Suprapubic skin (tissue), 3 donors: ENCODE results near the gene CDKN2AIPNL.

Source experiments
- EP300 ChIP-seq: sonication (generic); formaldehyde crosslinking; IDR thresholded peaks from one replicate; pipeline ENCODE4 v1.6.1; 2017; ENCODE audit warnings: antibody characterized with exemption
- POLR2A ChIP-seq, 2 donors: fragments of 450-650 bp; IDR thresholded peaks; one replicate each; pipeline ENCODE4 v1.6.1; 2017; ENCODE audit warnings: antibody characterized with exemption in 2 of 2, mild to moderate bottlenecking in 2 of 2, moderate library complexity in 2 of 2
- TF ChIP-seq, protein P1 (sequence below), 2 donors: fragments of 200-600 bp in 1 of 2; fragments of 450-650 bp in 1 of 2; sonication (generic) in 1 of 2; IDR thresholded peaks; one replicate each; pipeline ENCODE4 v1.5.1; 2016 to 2019; ENCODE audit warnings: antibody characterized with exemption in 2 of 2, mild to moderate bottlenecking in 1 of 2, moderate library complexity in 1 of 2

DNA sequence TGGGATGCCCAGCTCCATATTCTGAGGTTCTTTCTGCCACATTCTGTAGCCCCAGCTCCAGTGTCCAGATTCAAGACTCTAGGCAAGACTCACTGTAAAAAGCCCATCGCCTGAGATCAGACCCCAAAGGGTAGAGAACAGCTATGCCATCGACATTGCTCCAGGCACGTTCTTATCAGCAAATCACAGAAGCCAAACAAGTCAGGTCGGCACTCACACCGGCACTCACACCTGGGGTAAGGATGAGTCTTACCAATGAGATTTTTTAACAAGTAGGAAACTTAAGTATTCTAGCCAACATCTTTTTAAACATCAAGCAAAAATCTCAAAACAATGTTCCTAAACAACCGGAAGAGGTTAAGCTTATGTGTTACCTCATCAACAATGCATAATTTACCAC is 2.4 kb downstream of the CDKN2AIPNL start:
- TF ChIP-seq, protein P1, sequence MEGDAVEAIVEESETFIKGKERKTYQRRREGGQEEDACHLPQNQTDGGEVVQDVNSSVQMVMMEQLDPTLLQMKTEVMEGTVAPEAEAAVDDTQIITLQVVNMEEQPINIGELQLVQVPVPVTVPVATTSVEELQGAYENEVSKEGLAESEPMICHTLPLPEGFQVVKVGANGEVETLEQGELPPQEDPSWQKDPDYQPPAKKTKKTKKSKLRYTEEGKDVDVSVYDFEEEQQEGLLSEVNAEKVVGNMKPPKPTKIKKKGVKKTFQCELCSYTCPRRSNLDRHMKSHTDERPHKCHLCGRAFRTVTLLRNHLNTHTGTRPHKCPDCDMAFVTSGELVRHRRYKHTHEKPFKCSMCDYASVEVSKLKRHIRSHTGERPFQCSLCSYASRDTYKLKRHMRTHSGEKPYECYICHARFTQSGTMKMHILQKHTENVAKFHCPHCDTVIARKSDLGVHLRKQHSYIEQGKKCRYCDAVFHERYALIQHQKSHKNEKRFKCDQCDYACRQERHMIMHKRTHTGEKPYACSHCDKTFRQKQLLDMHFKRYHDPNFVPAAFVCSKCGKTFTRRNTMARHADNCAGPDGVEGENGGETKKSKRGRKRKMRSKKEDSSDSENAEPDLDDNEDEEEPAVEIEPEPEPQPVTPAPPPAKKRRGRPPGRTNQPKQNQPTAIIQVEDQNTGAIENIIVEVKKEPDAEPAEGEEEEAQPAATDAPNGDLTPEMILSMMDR (IDR thresholded peaks at IDR 0.05) = no peak
- TF ChIP-seq EP300 (no peak), POLR2A (IDR thresholded peaks at IDR 0.05) (no peak)
